A549 treated with AZD2906 at 1 μM for 4 hours (cell line): ENCODE results near the gene ADGRD2. TPM values are rescaled to one million over a fixed set of nuclear protein-coding genes. Genes with fewer than 3 reads are reported as not detected.

Source experiments
- total RNA-seq: library from RNA; stranded (reverse); fragments of 200-300 nt; extraction: Qiagen RNA extraction; gene quantifications from 5 replicates; pipeline ENCODE4 v1.2.3, GENCODE V29; 2022

ADGRD2 gene
- 0.03 TPM in 1 of 5 replicates, not detected in the others for total RNA-seq

GRCh38 chr9:124450241-124450924 lies at the start of gene ADGRD2:
TSS of gene ADGRD2 (plus strand) at chr9:124450451. CDS start at chr9:124451667, 1,216 bp downstream.

GRCh38 chr9:124415102-124415851 lies 35.0 kb upstream of the ADGRD2 start, which contains the start of gene PSMB7:
TSS of gene PSMB7 (minus strand) at chr9:124415442. CDS start at chr9:124415425, 17 bp downstream.

GRCh38 chr9:124506931-124507879 lies 57.0 kb downstream of the ADGRD2 start, which contains the start of gene NR5A1:
TSS of gene NR5A1 (minus strand) at chr9:124507399. CDS start at chr9:124503395, 4,004 bp downstream.

Other genes with a start within 250 kb of the ADGRD2 start
- gene NEK6, start 192.5 kb upstream of the ADGRD2 start, total RNA-seq = 52.2 to 67.2 TPM (median 63.0 TPM) in 5 replicates
- gene PSMB7, start 35.0 kb upstream of the ADGRD2 start, total RNA-seq = 304 to 335 TPM (median 328 TPM) in 5 replicates
- 0.07 to 0.20 TPM (median 0.17 TPM) in 5 replicates for gene NR5A1, start 56.9 kb downstream of the ADGRD2 start, total RNA-seq